Activated T-cell treated with anti-CD3 and anti-CD28 coated beads, Interleukin-2, amount 50 U/mL, for 4 hours (primary cell): ENCODE measurements around the gene SRGAP1. TPM values are rescaled to one million over a fixed set of nuclear protein-coding genes. Genes with fewer than 3 reads are reported as not detected.

Experiments used
- ATAC-seq, 2 donors: fragments of 200-7000 bp; cut with Tn5 transposase; one replicate each; pipeline ENCODE4 v1.10.0; 2021
- DNase-seq: peaks from one replicate; pipeline ENCODE4 v3.0.0-alpha.2; 2020
- H3K27me3 Mint-ChIP-seq: one replicate; pipeline ENCODE4 v1.8.0; 2021; ENCODE audit warnings: low read depth, mixed read lengths
- H3K36me3 Mint-ChIP-seq: one replicate; pipeline ENCODE4 v1.8.0; 2022; ENCODE audit warnings: mixed read lengths; ENCODE audit not compliant: insufficient read depth
- H3K4me1 Mint-ChIP-seq: one replicate; pipeline ENCODE4 v1.8.0; 2021; ENCODE audit warnings: low read depth, mixed read lengths
- H3K4me3 Mint-ChIP-seq: one replicate; pipeline ENCODE4 v1.8.0; 2021; ENCODE audit warnings: mild to moderate bottlenecking, moderate library complexity, mixed read lengths
- H3K9me3 Mint-ChIP-seq: one replicate; pipeline ENCODE4 v1.8.0; 2021; ENCODE audit warnings: mixed read lengths
- total RNA-seq, 3 donors: library from RNA; stranded (reverse); gene quantifications; one replicate each; pipeline ENCODE4 v1.2.1, GENCODE V29; 2021

The SRGAP1 gene
- total RNA-seq, 3 donors from 2014 or later, result 0.27 to 0.74 (median 0.33) TPM

DNA sequence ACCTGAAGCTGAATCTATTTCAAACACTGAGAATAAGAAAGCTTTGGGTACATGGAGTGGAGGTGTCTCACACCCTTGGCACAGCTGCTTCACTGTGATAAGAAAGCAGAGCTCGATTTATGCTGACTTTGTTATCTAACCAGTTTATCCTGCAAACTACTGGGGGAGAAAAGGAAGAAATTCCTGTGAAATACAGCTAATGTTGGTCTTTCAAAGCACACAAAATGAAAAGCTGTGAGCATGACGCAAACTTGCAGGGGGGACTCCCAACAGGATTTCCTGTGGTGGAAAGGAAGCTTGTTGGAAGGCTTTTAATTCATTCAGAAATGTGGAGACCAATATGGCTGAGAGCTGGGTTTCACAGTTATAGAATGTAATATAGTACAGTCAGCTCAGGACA lies 53.4 kb downstream of the SRGAP1 start:
- ATAC-seq (no peak), DNase-seq (no peak)
- H3K36me3 Mint-ChIP-seq, result no peaks in the 10 kb centered on the region
- no peaks in the 10 kb centered on the region for H3K9me3 Mint-ChIP-seq
- H3K4me1 Mint-ChIP-seq, result no peaks in the 10 kb centered on the region
- H3K4me3 Mint-ChIP-seq, result no peak overlapping the region
- H3K27me3 Mint-ChIP-seq, result peaks cover 11% of the 10 kb centered on the region

GRCh38 chr12:63898764-63899337 lies 54.4 kb downstream of the SRGAP1 start:
- Mint-ChIP-seq H3K27me3 (peaks cover 11% of the 10 kb centered on the region), H3K4me3 (no peak overlapping the region), H3K4me1 (no peaks in the 10 kb centered on the region), H3K9me3 (no peaks in the 10 kb centered on the region), H3K36me3 (no peaks in the 10 kb centered on the region)
- ATAC-seq (no peak), DNase-seq (no peak)

GRCh38 chr12:63899396-63899795 lies 54.9 kb downstream of the SRGAP1 start:
- Mint-ChIP-seq H3K4me1 (no peaks in the 10 kb centered on the region), H3K27me3 (peaks cover 8% of the 10 kb centered on the region), H3K4me3 (no peak overlapping the region), H3K9me3 (no peaks in the 10 kb centered on the region), H3K36me3 (no peaks in the 10 kb centered on the region)
- DNase-seq (no peak), ATAC-seq (no peak)

DNA sequence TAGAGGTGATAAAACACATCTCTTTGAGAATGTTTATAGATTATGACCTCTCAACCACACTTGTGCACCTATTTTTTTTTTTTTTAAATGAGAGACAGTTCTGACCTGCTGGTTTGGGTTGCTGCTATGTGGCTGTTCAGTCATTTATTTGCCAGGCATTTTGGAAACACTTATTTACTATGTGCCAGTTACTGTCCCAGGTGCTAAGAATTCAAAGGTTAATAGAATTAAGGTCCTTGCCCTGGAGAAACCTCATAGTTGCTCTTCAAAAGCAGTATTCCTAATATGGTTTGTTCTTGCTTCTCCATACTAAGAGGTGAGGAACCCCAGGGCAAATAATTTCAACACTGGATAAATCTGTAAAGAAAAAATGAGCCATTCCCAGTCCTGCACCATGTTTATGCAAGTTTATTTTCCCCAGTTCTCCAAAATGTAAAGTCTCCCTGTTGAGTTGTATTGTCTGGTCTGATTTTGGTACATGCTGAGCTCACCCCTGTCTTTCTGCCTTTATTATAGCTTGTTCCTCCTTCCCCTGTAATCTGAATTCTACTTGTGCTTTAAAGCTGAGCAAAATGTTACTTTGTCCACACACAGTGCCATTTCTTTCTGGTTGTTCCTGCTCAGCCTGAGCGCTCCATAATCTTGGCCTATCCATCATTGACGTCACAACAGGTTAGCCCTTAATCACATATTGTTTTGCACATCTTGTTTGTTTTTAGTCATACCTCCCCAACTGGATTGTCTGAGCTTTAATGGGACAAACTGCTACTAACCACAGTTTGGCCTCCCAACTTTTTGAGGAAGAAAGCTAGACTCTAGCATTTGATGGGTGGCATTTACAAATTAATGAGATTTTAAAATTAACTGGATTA lies 56.7 kb downstream of the SRGAP1 start:
- H3K4me1 Mint-ChIP-seq, result no peaks in the 10 kb centered on the region
- DNase-seq, result no peak

GRCh38 chr12:63904653-63905052 lies 60.2 kb downstream of the SRGAP1 start:
- no peak for ATAC-seq
- Mint-ChIP-seq H3K36me3 (no peaks in the 10 kb centered on the region), H3K9me3 (no peaks in the 10 kb centered on the region), H3K4me3 (no peak overlapping the region), H3K27me3 (peaks cover 6% of the 10 kb centered on the region), H3K4me1 (no peaks in the 10 kb centered on the region)
- no peak for DNase-seq

More for the DNA sequence above, 56.7 kb downstream of the SRGAP1 start:
- H3K9me3 Mint-ChIP-seq, result no peaks in the 10 kb centered on the region
- ATAC-seq, result no peak
- H3K4me3 Mint-ChIP-seq, result no peak overlapping the region
- peaks cover 8% of the 10 kb centered on the region for H3K27me3 Mint-ChIP-seq
- no peaks in the 10 kb centered on the region for H3K36me3 Mint-ChIP-seq

DNA sequence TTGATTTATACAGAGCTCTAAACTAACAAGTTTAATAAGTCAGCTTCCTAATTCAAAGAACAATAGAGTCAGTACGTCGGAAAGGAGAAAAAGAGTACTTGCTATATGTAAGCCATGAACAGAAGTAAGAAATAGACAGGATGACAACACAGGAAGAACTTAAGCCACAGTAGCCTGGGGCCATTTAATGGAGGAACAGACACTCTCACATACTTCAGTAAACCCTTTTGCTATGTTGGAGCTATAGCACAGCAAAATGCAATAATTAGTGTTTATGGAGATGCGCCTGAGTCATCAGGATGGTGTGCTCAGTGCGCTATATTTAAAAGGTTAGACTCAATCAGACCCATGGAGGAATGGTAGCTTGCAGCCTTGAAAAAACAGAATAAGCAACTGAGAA lies 61.0 kb downstream of the SRGAP1 start:
- DNase-seq (no peak), ATAC-seq (no peak)
- Mint-ChIP-seq H3K27me3 (peaks cover 6% of the 10 kb centered on the region), H3K4me1 (no peaks in the 10 kb centered on the region), H3K4me3 (no peak overlapping the region), H3K36me3 (no peaks in the 10 kb centered on the region), H3K9me3 (no peaks in the 10 kb centered on the region)

- Mint-ChIP-seq H3K4me1 (no peaks in the 10 kb centered on the region), H3K36me3 (no peaks in the 10 kb centered on the region), H3K9me3 (no peaks in the 10 kb centered on the region), H3K4me3 (no peak overlapping the region), H3K27me3 (no peaks in the 10 kb centered on the region)
- ATAC-seq, result no peak
- no peak for DNase-seq
These were observed 62.4 kb downstream of the SRGAP1 start for GRCh38 chr12:63906876-63907275.

DNA sequence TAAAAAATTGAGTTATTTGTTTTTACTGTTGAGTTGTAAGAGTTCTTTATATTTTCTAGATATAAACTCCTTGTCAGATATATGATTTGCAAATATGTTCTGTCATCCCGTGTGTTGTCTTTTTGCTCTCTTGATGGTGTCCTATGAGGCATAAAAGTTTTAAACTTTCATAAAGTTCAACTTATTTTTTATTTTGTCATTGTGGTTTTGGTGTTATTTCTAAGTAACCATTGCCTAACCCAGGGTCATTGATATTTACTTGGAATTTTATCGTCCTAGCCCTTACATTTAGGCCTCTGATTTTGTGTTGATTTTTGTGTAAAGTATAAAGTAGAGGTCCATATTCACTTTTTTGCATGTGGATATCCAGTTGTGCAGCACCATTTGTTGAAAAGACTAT lies 63.1 kb downstream of the SRGAP1 start:
- no peak for ATAC-seq
- no peaks in the 10 kb centered on the region for H3K36me3 Mint-ChIP-seq
- H3K4me1 Mint-ChIP-seq, result no peaks in the 10 kb centered on the region
- H3K4me3 Mint-ChIP-seq, result no peak overlapping the region
- no peak for DNase-seq
- H3K9me3 Mint-ChIP-seq, result no peaks in the 10 kb centered on the region
- H3K27me3 Mint-ChIP-seq, result no peaks in the 10 kb centered on the region

GRCh38 chr12:63909746-63910145 lies 65.2 kb downstream of the SRGAP1 start:
- H3K27me3 Mint-ChIP-seq, result no peaks in the 10 kb centered on the region
- no peaks in the 10 kb centered on the region for H3K36me3 Mint-ChIP-seq
- no peaks in the 10 kb centered on the region for H3K9me3 Mint-ChIP-seq
- no peak for DNase-seq
- H3K4me1 Mint-ChIP-seq, result no peaks in the 10 kb centered on the region
- no peak for ATAC-seq
- no peak overlapping the region for H3K4me3 Mint-ChIP-seq

DNA sequence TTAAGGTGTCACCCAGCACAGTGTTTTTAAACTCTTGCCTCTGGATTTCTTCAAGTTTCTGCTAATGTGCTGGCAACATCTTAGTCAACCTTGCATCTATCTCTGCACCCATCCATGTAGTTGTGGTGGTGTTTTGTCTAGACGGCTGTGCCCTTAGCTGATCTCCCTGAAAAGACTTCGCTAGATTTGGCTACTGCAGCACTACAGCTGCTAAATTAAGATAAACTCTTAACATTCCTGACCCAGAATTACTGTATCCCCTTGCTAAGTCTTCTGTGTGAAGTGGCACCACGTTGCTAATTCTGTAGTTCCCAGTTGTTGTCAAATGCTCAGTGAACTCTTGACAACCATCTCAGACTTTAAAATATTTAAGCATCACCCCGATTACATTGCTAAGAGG lies 66.8 kb downstream of the SRGAP1 start:
- Mint-ChIP-seq H3K4me1 (no peaks in the 10 kb centered on the region), H3K4me3 (no peak overlapping the region), H3K36me3 (no peaks in the 10 kb centered on the region), H3K9me3 (no peaks in the 10 kb centered on the region), H3K27me3 (peaks cover 1% of the 10 kb centered on the region)
- ATAC-seq, result no peak
- no peak for DNase-seq

DNA sequence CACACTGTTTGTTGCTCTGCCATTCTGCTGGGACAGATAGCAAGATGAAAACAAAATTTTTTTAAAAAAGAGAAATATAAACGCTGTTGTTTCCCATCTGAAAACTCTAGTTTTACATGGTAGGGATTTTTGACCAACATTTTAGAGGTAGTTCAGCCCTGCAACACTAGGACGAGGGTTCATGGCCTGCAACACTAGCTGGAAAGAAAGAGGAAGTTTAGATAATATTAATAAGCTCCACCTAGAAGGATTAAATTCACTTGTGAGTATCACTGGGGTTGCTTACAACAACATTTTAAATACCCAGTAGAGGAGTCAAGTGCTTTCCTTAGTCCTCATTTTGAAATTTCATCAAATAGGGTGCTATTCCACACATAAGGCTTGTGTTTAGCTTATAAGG lies 68.2 kb downstream of the SRGAP1 start:
- ATAC-seq (no peak), DNase-seq (no peak)
- peaks cover 3% of the 10 kb centered on the region for H3K27me3 Mint-ChIP-seq
- H3K4me1 Mint-ChIP-seq, result no peaks in the 10 kb centered on the region
- H3K4me3 Mint-ChIP-seq, result no peak overlapping the region
- H3K36me3 Mint-ChIP-seq, result no peaks in the 10 kb centered on the region
- H3K9me3 Mint-ChIP-seq, result no peaks in the 10 kb centered on the region

GRCh38 chr12:63913929-63914328 lies 69.4 kb downstream of the SRGAP1 start:
- ATAC-seq, result no peak

GRCh38 chr12:63915105-63915800 lies 70.8 kb downstream of the SRGAP1 start:
- Mint-ChIP-seq H3K36me3 (no peaks in the 10 kb centered on the region), H3K4me1 (no peaks in the 10 kb centered on the region), H3K27me3 (peaks cover 3% of the 10 kb centered on the region), H3K4me3 (no peak overlapping the region), H3K9me3 (no peaks in the 10 kb centered on the region)
- DNase-seq, result no peak
- ATAC-seq, result no peak

More at GRCh38 chr12:63913929-63914328, 69.4 kb downstream of the SRGAP1 start:
- Mint-ChIP-seq H3K36me3 (no peaks in the 10 kb centered on the region), H3K4me3 (no peak overlapping the region), H3K4me1 (no peaks in the 10 kb centered on the region), H3K9me3 (no peaks in the 10 kb centered on the region), H3K27me3 (peaks cover 3% of the 10 kb centered on the region)
- DNase-seq, result no peak

- Mint-ChIP-seq H3K9me3 (no peaks in the 10 kb centered on the region), H3K4me3 (no peak overlapping the region), H3K27me3 (peaks cover 3% of the 10 kb centered on the region), H3K4me1 (no peaks in the 10 kb centered on the region), H3K36me3 (no peaks in the 10 kb centered on the region)
- DNase-seq (no peak), ATAC-seq (no peak)
These were observed 72.3 kb downstream of the SRGAP1 start for GRCh38 chr12:63916561-63917476.
